Mammary epithelial cell (primary cell): ENCODE data around the gene SYP.

ENCODE experiments used
- EZH2 ChIP-seq: IDR thresholded peaks from 2 replicates; pipeline ENCODE4 v1.6.1; 2012; ENCODE audit warnings: low read length, inconsistent platforms, borderline replicate concordance
- TF ChIP-seq, protein P1 (sequence below), 2 donors: IDR thresholded peaks in 1 of 2; conservative IDR thresholded peaks in 1 of 2; 2 replicates each; pipeline ENCODE4 v1.5.1; 2011 to 2012; ENCODE audit warnings: inconsistent platforms in 2 of 2, low read length in 2 of 2, mild to moderate bottlenecking in 2 of 2, control low read depth in 1 of 2, low read depth in 1 of 2; ENCODE audit not compliant: insufficient read depth in 1 of 2; ENCODE audit errors: extremely low read depth in 1 of 2

- TF ChIP-seq, protein P1, sequence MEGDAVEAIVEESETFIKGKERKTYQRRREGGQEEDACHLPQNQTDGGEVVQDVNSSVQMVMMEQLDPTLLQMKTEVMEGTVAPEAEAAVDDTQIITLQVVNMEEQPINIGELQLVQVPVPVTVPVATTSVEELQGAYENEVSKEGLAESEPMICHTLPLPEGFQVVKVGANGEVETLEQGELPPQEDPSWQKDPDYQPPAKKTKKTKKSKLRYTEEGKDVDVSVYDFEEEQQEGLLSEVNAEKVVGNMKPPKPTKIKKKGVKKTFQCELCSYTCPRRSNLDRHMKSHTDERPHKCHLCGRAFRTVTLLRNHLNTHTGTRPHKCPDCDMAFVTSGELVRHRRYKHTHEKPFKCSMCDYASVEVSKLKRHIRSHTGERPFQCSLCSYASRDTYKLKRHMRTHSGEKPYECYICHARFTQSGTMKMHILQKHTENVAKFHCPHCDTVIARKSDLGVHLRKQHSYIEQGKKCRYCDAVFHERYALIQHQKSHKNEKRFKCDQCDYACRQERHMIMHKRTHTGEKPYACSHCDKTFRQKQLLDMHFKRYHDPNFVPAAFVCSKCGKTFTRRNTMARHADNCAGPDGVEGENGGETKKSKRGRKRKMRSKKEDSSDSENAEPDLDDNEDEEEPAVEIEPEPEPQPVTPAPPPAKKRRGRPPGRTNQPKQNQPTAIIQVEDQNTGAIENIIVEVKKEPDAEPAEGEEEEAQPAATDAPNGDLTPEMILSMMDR (conservative IDR thresholded peaks at IDR 0.05 in 1 of 2, IDR thresholded peaks at IDR 0.05 in 1 of 2; ENCODE audit: extremely low read depth in 1 of 2, insufficient read depth in 1 of 2, low read depth in 1 of 2, low read length in 2 of 2) = no peak
- TF ChIP-seq EZH2 = no peak
Measured at GRCh38 chrX:49203536-49203935, 3.5 kb upstream of the SYP start.
